Activated T-cell treated with anti-CD3 and anti-CD28 coated beads, Interleukin-2, amount 50 U/mL, for 24 hours (primary cell): ENCODE measurements around the gene EIF2A.
"Not testable (repeated sequence)": the region's sequence is repeated elsewhere in the genome, so short reads cannot be mapped to it uniquely, and the experiment has no call there.

Experiments used
- DNase-seq: peaks from one replicate; pipeline ENCODE4 v3.0.0-alpha.2; 2020
- H3K27ac Mint-ChIP-seq: 2 replicates; pipeline ENCODE4 v1.8.0; 2020; ENCODE audit warnings: mild to moderate bottlenecking, mixed read lengths
- H3K27me3 Mint-ChIP-seq: 2 replicates; pipeline ENCODE4 v1.8.0; 2020; ENCODE audit warnings: mixed read lengths
- H3K36me3 Mint-ChIP-seq: 2 replicates; pipeline ENCODE4 v1.8.0; 2020; ENCODE audit warnings: low read depth, mixed read lengths
- H3K4me1 Mint-ChIP-seq: 2 replicates; pipeline ENCODE4 v1.8.0; 2020; ENCODE audit warnings: low read depth, mixed read lengths
- H3K4me3 Mint-ChIP-seq: 2 replicates; pipeline ENCODE4 v1.8.0; 2020; ENCODE audit warnings: mild to moderate bottlenecking, moderate library complexity, mixed read lengths
- H3K9me3 Mint-ChIP-seq: 2 replicates; pipeline ENCODE4 v1.8.0; 2020; ENCODE audit warnings: mixed read lengths

Gene EIF2A

GRCh38 chr3:150546226-150547044 lies at the start of gene EIF2A, which contains the start of gene SERP1:
EIF2A (plus strand) TSS chr3:150546787; CDS start chr3:150546803, 16 bp downstream.
SERP1 (minus strand) TSS chr3:150546496; CDS start chr3:150546135, 361 bp downstream.
- Mint-ChIP-seq H3K4me1 (peaks cover 72% of the 10 kb centered on the region), H3K4me3 (peak within 1 kb of the TSS; percentile 91), H3K27me3 (no peaks in the 10 kb centered on the region), H3K9me3 (no peaks in the 10 kb centered on the region), H3K36me3 (peaks cover 87% of the 10 kb centered on the region), H3K27ac (peak within 1 kb of the TSS; percentile 99)
- DNase-seq: peak; percentile 99

GRCh38 chr3:150497956-150498355 lies 48.6 kb upstream of the EIF2A start:
- Mint-ChIP-seq H3K27ac (no peak overlapping the region), H3K36me3 (peaks cover 2% of the 10 kb centered on the region), H3K9me3 (peaks cover 4% of the 10 kb centered on the region), H3K4me3 (no peak overlapping the region), H3K27me3 (no peaks in the 10 kb centered on the region), H3K4me1 (peaks cover 6% of the 10 kb centered on the region)
- DNase-seq: no peak

GRCh38 chr3:150500960-150501359 lies 45.6 kb upstream of the EIF2A start:
- H3K36me3 Mint-ChIP-seq, H3K4me1 Mint-ChIP-seq, H3K9me3 Mint-ChIP-seq, H3K27me3 Mint-ChIP-seq, H3K4me3 Mint-ChIP-seq, DNase-seq, H3K27ac Mint-ChIP-seq: not testable (repeated sequence)

DNA sequence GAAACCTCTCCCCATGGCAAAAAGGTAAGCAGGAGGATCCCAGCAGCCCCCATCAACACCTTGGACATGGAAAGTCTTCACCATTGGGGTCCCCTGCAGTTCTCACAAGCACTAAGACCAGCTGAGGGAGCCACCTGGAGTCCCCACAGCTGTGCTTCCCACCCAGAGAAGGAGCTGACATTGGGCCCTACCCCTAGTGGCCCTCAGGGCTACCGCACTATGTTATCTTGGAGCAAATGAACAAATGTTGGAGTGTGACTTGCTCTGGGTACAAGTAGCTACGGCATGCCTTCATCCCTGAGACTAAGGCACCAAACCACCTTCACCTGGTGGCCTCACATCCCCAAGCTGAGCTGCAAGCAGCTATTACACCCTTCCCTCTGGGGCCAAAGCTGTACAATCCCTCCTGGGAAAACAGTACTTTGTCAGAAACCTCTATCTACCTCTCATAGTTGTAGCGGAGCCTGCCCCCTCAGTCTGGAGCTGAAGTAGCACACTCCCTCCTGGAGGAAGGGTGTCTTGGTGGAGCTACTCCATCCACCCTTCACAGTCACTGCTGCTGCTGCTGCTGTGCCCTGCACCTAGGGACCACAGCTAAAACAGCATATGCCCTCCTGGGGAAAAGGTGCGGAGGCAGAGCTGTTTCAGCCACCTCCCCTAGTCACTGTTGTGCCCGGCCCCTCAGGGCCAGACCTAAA lies 43.0 kb upstream of the EIF2A start:
- H3K36me3 Mint-ChIP-seq: peaks cover 2% of the 10 kb centered on the region
- peaks cover 4% of the 10 kb centered on the region for H3K9me3 Mint-ChIP-seq
- H3K27ac Mint-ChIP-seq: no peak overlapping the region
- DNase-seq: no peak
- no peak overlapping the region for H3K4me3 Mint-ChIP-seq
- H3K4me1 Mint-ChIP-seq: peaks cover 11% of the 10 kb centered on the region
- peaks cover 9% of the 10 kb centered on the region for H3K27me3 Mint-ChIP-seq

GRCh38 chr3:150504483-150504882 lies 42.1 kb upstream of the EIF2A start:
- H3K4me3 Mint-ChIP-seq: no peak overlapping the region
- H3K27me3 Mint-ChIP-seq: peaks cover 9% of the 10 kb centered on the region
- DNase-seq: no peak
- peaks cover 2% of the 10 kb centered on the region for H3K36me3 Mint-ChIP-seq
- H3K27ac Mint-ChIP-seq: no peak overlapping the region
- peaks cover 4% of the 10 kb centered on the region for H3K9me3 Mint-ChIP-seq
- H3K4me1 Mint-ChIP-seq: peaks cover 14% of the 10 kb centered on the region

- peaks cover 8% of the 10 kb centered on the region for H3K4me1 Mint-ChIP-seq
- no peaks in the 10 kb centered on the region for H3K36me3 Mint-ChIP-seq
- DNase-seq: no peak
- H3K27me3 Mint-ChIP-seq: peaks cover 9% of the 10 kb centered on the region
- no peak overlapping the region for H3K27ac Mint-ChIP-seq
- no peak overlapping the region for H3K4me3 Mint-ChIP-seq
- H3K9me3 Mint-ChIP-seq: no peaks in the 10 kb centered on the region
These were observed 38.2 kb upstream of the EIF2A start for GRCh38 chr3:150508401-150508800.

DNA sequence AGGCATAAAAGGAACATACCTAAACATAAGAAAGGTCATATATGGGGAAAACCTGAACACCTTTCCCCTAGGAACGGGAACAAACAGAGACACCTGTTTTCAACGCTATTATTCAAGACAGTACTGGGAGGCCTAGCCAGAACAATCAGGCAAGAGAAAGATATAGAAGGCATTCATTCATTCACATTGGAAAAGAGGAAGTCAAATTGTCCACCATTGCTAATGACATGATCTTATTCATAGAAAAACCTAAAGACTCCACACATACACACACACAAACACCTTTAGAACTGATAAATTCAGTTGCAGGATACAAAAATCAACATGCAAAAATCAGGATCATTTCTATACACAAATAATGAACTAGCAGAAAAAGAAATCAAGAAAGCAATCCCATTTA lies 36.8 kb upstream of the EIF2A start:
- Mint-ChIP-seq H3K36me3 (no peaks in the 10 kb centered on the region), H3K9me3 (no peaks in the 10 kb centered on the region), H3K4me3 (no peak overlapping the region), H3K4me1 (peaks cover 8% of the 10 kb centered on the region), H3K27me3 (peaks cover 6% of the 10 kb centered on the region), H3K27ac (no peak overlapping the region)
- no peak for DNase-seq

DNA sequence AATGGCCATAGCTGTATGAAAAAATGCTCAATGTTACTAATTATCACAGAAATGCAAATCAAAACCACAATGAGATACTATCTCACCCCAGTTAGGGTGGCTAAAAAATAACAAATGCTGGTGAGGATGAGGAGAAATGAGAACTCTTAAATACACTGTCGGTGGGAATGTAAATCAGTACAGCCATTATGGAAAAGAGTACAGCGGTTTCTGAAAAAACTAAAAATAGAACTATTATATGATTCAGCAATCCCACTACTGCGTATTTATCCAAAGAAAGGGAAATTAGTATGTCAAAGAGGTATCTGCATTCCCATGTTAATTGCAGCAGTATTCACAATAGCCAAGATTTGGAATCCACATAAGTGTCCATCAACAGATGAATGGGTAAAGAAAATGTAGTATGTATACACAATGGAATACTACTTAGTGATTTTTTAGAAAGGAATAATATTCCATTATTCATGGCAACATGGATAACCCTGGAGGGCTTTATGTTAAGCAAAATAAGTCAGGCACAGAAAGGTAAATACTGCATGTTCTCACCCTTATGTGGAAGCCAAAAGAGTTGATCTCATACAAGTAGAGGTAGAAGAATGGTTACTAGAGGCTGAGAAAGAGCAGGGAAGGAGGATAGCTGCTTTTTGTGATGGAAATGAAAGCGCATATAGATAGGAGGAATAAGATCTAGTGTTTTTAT lies 35.3 kb upstream of the EIF2A start:
- Mint-ChIP-seq H3K27me3 (peaks cover 6% of the 10 kb centered on the region), H3K4me1 (peaks cover 8% of the 10 kb centered on the region), H3K27ac (no peak overlapping the region), H3K4me3 (no peak overlapping the region), H3K36me3 (no peaks in the 10 kb centered on the region), H3K9me3 (no peaks in the 10 kb centered on the region)
- DNase-seq: no peak

DNA sequence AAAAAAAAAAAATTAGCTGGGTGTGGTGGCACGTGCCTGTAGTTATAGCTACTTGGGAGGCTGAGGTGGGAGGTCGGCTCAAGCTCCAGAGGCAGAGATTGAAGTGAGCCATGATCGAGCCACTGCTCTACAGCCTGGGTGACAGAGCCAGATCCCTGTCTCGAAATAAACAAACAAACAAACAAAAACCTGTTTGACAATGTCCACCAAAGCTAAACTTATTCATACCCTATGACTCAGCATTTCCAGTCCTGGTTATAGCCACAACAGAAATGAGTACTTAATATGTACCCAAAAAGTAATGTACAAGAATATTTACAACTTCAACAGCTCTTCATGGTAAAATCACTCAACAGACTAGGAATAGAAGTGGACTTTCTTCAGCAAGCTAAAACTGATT lies 31.4 kb upstream of the EIF2A start:
- Mint-ChIP-seq H3K27ac (no peak overlapping the region), H3K9me3 (peaks cover 12% of the 10 kb centered on the region), H3K4me3 (no peak overlapping the region), H3K4me1 (no peaks in the 10 kb centered on the region), H3K27me3 (peaks cover 7% of the 10 kb centered on the region), H3K36me3 (no peaks in the 10 kb centered on the region)
- no peak for DNase-seq

DNA sequence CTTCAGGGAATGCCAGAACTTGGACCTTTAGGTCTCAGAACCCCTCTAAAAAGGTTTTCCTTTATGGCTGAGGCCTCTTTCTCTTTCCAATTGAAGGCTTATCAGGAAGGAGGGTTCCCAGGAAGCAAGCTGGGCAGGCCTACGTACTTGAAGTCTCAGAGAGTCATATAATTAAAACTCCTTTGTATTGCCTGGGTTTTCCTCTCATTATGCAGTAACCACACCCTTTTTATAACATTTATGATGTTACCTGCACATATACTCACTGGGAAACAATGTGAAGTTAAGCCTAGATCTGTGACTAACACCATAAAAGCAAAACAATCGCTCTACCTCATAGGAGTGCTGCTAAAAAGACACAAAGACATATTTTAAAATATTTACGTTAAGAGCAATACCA lies 27.6 kb upstream of the EIF2A start:
- H3K27ac Mint-ChIP-seq: no peak overlapping the region
- DNase-seq: no peak
- no peaks in the 10 kb centered on the region for H3K36me3 Mint-ChIP-seq
- peaks cover 5% of the 10 kb centered on the region for H3K27me3 Mint-ChIP-seq
- H3K9me3 Mint-ChIP-seq: peaks cover 12% of the 10 kb centered on the region
- no peaks in the 10 kb centered on the region for H3K4me1 Mint-ChIP-seq
- H3K4me3 Mint-ChIP-seq: no peak overlapping the region

GRCh38 chr3:150520408-150520807 lies 26.2 kb upstream of the EIF2A start:
- H3K27ac Mint-ChIP-seq: no peak overlapping the region
- no peaks in the 10 kb centered on the region for H3K36me3 Mint-ChIP-seq
- peaks cover 5% of the 10 kb centered on the region for H3K27me3 Mint-ChIP-seq
- H3K9me3 Mint-ChIP-seq: peaks cover 12% of the 10 kb centered on the region
- no peak overlapping the region for H3K4me3 Mint-ChIP-seq
- no peak for DNase-seq
- H3K4me1 Mint-ChIP-seq: no peaks in the 10 kb centered on the region

DNA sequence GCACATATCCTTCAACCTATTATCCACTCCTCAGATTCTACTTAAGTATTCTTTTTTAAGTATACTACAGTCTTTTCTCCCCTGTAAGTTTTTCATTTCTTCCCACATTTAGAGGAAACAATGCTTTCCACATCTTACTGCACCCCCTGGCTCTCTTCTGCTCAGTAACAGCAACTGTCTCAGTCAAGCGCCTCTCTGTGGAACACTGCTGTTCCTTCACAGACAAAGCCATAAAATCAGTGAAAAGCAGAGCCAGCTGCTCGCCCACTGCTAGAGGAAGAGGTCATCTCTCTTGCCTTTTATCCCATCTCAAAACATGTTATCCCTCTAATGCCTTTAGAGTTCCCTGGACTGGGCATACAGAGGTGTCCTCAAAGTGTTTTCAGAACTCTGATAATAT lies 25.1 kb upstream of the EIF2A start:
- Mint-ChIP-seq H3K9me3 (peaks cover 12% of the 10 kb centered on the region), H3K4me3 (no peak overlapping the region), H3K27me3 (peaks cover 5% of the 10 kb centered on the region), H3K36me3 (no peaks in the 10 kb centered on the region), H3K4me1 (no peaks in the 10 kb centered on the region), H3K27ac (no peak overlapping the region)
- DNase-seq: no peak

DNA sequence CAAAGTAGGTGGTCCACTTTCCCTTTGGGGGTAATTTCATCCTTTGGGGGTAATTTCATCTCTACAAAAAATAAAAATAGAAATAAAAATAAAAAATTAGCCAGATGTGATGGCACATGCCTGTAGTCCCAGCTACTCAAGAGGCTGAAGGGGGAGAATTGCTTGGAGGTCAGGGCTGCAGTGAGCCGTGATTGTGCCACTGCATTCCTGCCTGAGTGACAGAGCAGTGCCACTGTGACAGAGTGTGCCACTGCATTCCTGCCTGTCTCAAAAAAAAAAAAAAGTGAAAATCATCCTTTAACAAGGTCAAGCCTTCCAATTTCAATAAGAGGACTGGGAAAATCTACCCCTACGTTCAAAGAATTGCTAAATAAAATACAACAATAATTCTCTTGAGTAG lies 23.0 kb upstream of the EIF2A start:
- no peaks in the 10 kb centered on the region for H3K27me3 Mint-ChIP-seq
- no peaks in the 10 kb centered on the region for H3K36me3 Mint-ChIP-seq
- DNase-seq: no peak
- peaks cover 3% of the 10 kb centered on the region for H3K4me1 Mint-ChIP-seq
- H3K9me3 Mint-ChIP-seq: no peaks in the 10 kb centered on the region
- no peak overlapping the region for H3K4me3 Mint-ChIP-seq
- no peak overlapping the region for H3K27ac Mint-ChIP-seq

DNA sequence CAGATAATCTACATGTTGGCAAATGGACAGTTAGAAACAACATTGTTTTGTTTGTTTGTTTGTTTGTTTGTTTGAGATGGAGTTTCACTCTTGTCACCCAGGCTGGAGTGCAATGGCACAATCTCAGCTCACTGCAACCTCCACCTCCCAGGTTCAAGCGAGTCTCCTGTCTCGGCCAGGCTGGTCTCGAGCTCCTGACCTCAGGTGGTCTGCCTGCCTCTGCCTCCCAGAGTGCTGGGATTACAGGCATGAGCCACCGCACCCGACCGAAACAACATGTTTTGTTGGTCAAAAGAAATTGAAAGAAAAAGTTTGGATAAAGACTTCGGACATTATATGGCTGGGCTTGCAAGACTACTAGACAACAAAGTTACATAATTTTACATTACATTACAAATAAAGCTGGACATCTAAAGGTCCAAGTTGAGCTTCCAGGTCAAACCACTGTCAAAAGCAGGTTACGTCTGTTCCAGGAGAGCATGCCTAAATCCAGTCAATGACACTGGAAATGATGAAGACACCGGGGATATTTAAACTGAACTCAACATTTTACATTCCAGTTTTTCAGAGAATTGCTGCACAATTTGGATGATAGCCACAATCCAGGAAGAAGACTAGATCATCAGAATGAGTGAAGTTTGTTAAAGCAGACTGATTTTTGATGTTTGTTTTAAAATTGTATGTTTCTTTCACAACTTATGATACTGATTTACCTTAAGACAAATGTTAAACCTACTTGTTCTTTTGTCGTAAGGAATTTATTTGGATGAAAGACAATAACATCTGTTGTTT lies 18.9 kb upstream of the EIF2A start:
- H3K4me1 Mint-ChIP-seq: peaks cover 10% of the 10 kb centered on the region
- H3K36me3 Mint-ChIP-seq: no peaks in the 10 kb centered on the region
- no peaks in the 10 kb centered on the region for H3K9me3 Mint-ChIP-seq
- H3K27me3 Mint-ChIP-seq: no peaks in the 10 kb centered on the region
- no peak overlapping the region for H3K27ac Mint-ChIP-seq
- no peak for DNase-seq
- H3K4me3 Mint-ChIP-seq: no peak overlapping the region
